Endothelial cell of coronary artery (primary cell): ENCODE results near the gene CBX8. TPM values are rescaled to one million over a fixed set of nuclear protein-coding genes. Genes with fewer than 3 reads are reported as not detected.

ENCODE experiments used
- total RNA-seq: library from RNA; depleted of rRNA; stranded (reverse); fragments of >200 nt; gene quantifications from 2 replicates; pipeline ENCODE4 v1.2.3, GENCODE V29; 2014

CBX8 gene
- total RNA-seq, result 1.7 and 3.4 TPM in 2 replicates

GRCh38 chr17:79796763-79797491 lies at the start of gene CBX8:
TSS of gene CBX8 (minus strand) at chr17:79797077. CDS start at chr17:79796998, 79 bp downstream.

GRCh38 chr17:79839356-79840268 lies 42.7 kb upstream of the CBX8 start, which contains the start of gene CBX4:
TSS of gene CBX4 (minus strand) at chr17:79839440. CDS start at chr17:79839251, 189 bp downstream.

GRCh38 chr17:79777894-79778503 lies 18.9 kb downstream of the CBX8 start, which contains the start of gene CBX2:
TSS of gene CBX2 (plus strand) at chr17:79778148. CDS start at chr17:79778236, 88 bp downstream.

Other genes starting within 250 kb of the CBX8 start
- not detected in 2 replicates for gene RBFOX3, start 186.0 kb downstream of the CBX8 start, total RNA-seq
- gene ENPP7, start 66.1 kb downstream of the CBX8 start, total RNA-seq, result not detected in 2 replicates
- 7.5 and 9.8 TPM in 2 replicates for gene CBX2, start 18.9 kb downstream of the CBX8 start, total RNA-seq
- 5.9 and 6.9 TPM in 2 replicates for gene CBX4, start 42.4 kb upstream of the CBX8 start, total RNA-seq
- gene TBC1D16, start 238.8 kb upstream of the CBX8 start, total RNA-seq, result 38.5 and 42.9 TPM in 2 replicates
- 1.5 and 2.6 TPM in 2 replicates for gene CCDC40, start 239.6 kb upstream of the CBX8 start, total RNA-seq